GM12878 (cell line): ENCODE measurements around the gene SLC35E1. TPM values are rescaled to one million over a fixed set of nuclear protein-coding genes. Genes with fewer than 3 reads are reported as not detected.

Experiments used
- CEBPB ChIP-seq, 2 experiments: fragments of 150-350 bp in 1 of 2; IDR thresholded peaks; 2 replicates each; pipeline ENCODE4 v1.6.1; 2012 to 2014; ENCODE audit warnings: low read depth in 2 of 2, low read length in 2 of 2, borderline replicate concordance in 1 of 2, inconsistent platforms in 1 of 2
- EP300 ChIP-seq, 2 experiments: fragments of 150-350 bp in 1 of 2; IDR thresholded peaks; 2 replicates each; pipeline ENCODE4 v1.6.1; 2011 to 2012; ENCODE audit warnings: low read depth in 2 of 2, low read length in 2 of 2, borderline replicate concordance in 1 of 2, improper control_type of control experiment in 1 of 2, inconsistent platforms in 1 of 2; ENCODE audit not compliant: control insufficient read depth in 1 of 2
- ESRRA ChIP-seq: IDR thresholded peaks from 2 replicates; pipeline ENCODE4 v1.6.1; 2012; ENCODE audit warnings: mild to moderate bottlenecking, low read length, improper control_type of control experiment
- IKZF1 ChIP-seq: fragments of 450-650 bp; conservative IDR thresholded peaks from 2 replicates; pipeline ENCODE4 v1.6.1; 2017; ENCODE audit warnings: antibody characterized with exemption, mild to moderate bottlenecking
- JUNB ChIP-seq: IDR thresholded peaks from 2 replicates; pipeline ENCODE4 v1.6.1; 2016; ENCODE audit warnings: antibody characterized with exemption, mild to moderate bottlenecking
- MTA2 ChIP-seq: fragments of 450-650 bp; IDR thresholded peaks from 2 replicates; pipeline ENCODE4 v1.6.1; 2016; ENCODE audit warnings: low read depth, mild to moderate bottlenecking, moderate library complexity
- NFYB ChIP-seq: IDR thresholded peaks from 2 replicates; pipeline ENCODE4 v1.6.1; 2011; ENCODE audit warnings: low read depth, mild to moderate bottlenecking, low read length, improper control_type of control experiment, moderate library complexity; ENCODE audit not compliant: insufficient read depth
- PML ChIP-seq: IDR thresholded peaks from 2 replicates; pipeline ENCODE4 v1.6.1; 2012; ENCODE audit warnings: low read length, inconsistent platforms
- RAD51 ChIP-seq: fragments of 450-650 bp; IDR thresholded peaks from 2 replicates; pipeline ENCODE4 v1.6.1; 2016; ENCODE audit warnings: moderate library complexity, mild to moderate bottlenecking, inconsistent platforms
- SMAD1 ChIP-seq: fragments of 450-650 bp; IDR thresholded peaks from 2 replicates; pipeline ENCODE4 v1.6.1; 2018; ENCODE audit warnings: mild to moderate bottlenecking, low read depth; ENCODE audit not compliant: partially characterized antibody
- SREBF1 ChIP-seq: IDR thresholded peaks from 2 replicates; pipeline ENCODE4 v1.6.1; 2012; ENCODE audit warnings: mild to moderate bottlenecking, low read length
- STAT3 ChIP-seq: IDR thresholded peaks from 2 replicates; pipeline ENCODE4 v1.6.1; 2011; ENCODE audit warnings: low read depth, low read length, improper control_type of control experiment
- SUPT20H ChIP-seq: IDR thresholded peaks from 2 replicates; pipeline ENCODE4 v1.6.1; 2011; ENCODE audit warnings: low read depth, mild to moderate bottlenecking, low read length, moderate library complexity, borderline replicate concordance; ENCODE audit not compliant: control insufficient read depth
- TAF1 ChIP-seq: IDR thresholded peaks from 2 replicates; pipeline ENCODE4 v1.6.1; 2011; ENCODE audit warnings: mild to moderate bottlenecking, low read depth, low read length, borderline replicate concordance
- TARDBP ChIP-seq: IDR thresholded peaks from 2 replicates; pipeline ENCODE4 v1.6.1; 2016; ENCODE audit warnings: borderline replicate concordance
- TCF3 ChIP-seq: IDR thresholded peaks from 2 replicates; pipeline ENCODE4 v1.6.1; 2012; ENCODE audit warnings: low read depth, mild to moderate bottlenecking, low read length, borderline replicate concordance; ENCODE audit not compliant: insufficient read depth
- TCF7 ChIP-seq: IDR thresholded peaks from 2 replicates; pipeline ENCODE4 v1.6.1; 2014; ENCODE audit warnings: antibody characterized with exemption, borderline replicate concordance
- WRNIP1 ChIP-seq: IDR thresholded peaks from 2 replicates; pipeline ENCODE4 v1.6.1; 2011; ENCODE audit warnings: low read depth, low read length, improper control_type of control experiment, borderline replicate concordance
- ZNF274 ChIP-seq: IDR thresholded peaks from one replicate; pipeline ENCODE4 v1.8.0; 2011; ENCODE audit not compliant: insufficient read length, insufficient read depth
- ZSCAN29 ChIP-seq: fragments of 450-650 bp; IDR thresholded peaks from 2 replicates; pipeline ENCODE4 v1.6.1; 2017; ENCODE audit warnings: mild to moderate bottlenecking, moderate library complexity
- polyA plus RNA-seq, 11 experiments: library from polyadenylated mRNA; depleted of rRNA in 4 of 11; unstranded in 6 of 11; stranded (reverse) in 5 of 11; fragments of >200 nt; fragmentation: Nextera tagmentation in 4 of 11; fragmentation: Illumina TruSeq in 1 of 11; extraction: Ambion mirVana in 4 of 11; extraction: Trizol in 1 of 11; gene quantifications; 1 replicate in 1 of 11; 2 replicates in 10 of 11; pipeline versions ENCODE4 v1.2.1 to v1.2.3, GENCODE V29; 2011 to 2016; ENCODE audit warnings: inconsistent platforms in 2 of 11, missing spikeins in 2 of 11, low read depth in 1 of 11
- total RNA-seq, 4 experiments: library from RNA; depleted of rRNA in 3 of 4; stranded (reverse); fragments of >200 nt in 3 of 4; fragmentation: Illumina TruSeq in 1 of 4; extraction: Trizol in 1 of 4; gene quantifications; 2 replicates each; pipeline versions ENCODE4 v1.2.1 to v1.2.3, GENCODE V29; 2013 to 2021
- TF ChIP-seq, protein P1 (sequence below): IDR thresholded peaks from 2 replicates; pipeline ENCODE4 v1.6.1; 2012; ENCODE audit warnings: low read depth, low read length, improper control_type of control experiment
- TF ChIP-seq, protein P2 (sequence below), 3 experiments: IDR thresholded peaks in 2 of 3; conservative IDR thresholded peaks in 1 of 3; 2 replicates each; pipeline ENCODE4 v1.5.1; 2011; ENCODE audit warnings: low read depth in 3 of 3, low read length in 3 of 3, mild to moderate bottlenecking in 3 of 3, control low read depth in 2 of 3, moderate library complexity in 2 of 3, inconsistent platforms in 1 of 3, mixed read lengths in 1 of 3; ENCODE audit not compliant: control insufficient read depth in 2 of 3, insufficient read depth in 1 of 3; ENCODE audit errors: extremely low read depth in 1 of 3
- TF ChIP-seq, protein P3 (sequence below): fragments of 450-650 bp; IDR thresholded peaks from 2 replicates; pipeline ENCODE4 v1.6.1; 2017; ENCODE audit warnings: mild to moderate bottlenecking, low read depth, inconsistent platforms; ENCODE audit not compliant: poor library complexity, severe bottlenecking
- TF ChIP-seq, protein P4 (sequence below): IDR thresholded peaks from 2 replicates; pipeline ENCODE4 v1.6.1; 2012; ENCODE audit warnings: low read depth, low read length, improper control_type of control experiment

Gene SLC35E1
- total and polyA plus RNA-seq, 10 of the 15 experiments (the other 5 are each of a cell fraction or from before 2014, with no cell fraction given) = 11.3 to 37.7 (median 22.1) TPM

DNA sequence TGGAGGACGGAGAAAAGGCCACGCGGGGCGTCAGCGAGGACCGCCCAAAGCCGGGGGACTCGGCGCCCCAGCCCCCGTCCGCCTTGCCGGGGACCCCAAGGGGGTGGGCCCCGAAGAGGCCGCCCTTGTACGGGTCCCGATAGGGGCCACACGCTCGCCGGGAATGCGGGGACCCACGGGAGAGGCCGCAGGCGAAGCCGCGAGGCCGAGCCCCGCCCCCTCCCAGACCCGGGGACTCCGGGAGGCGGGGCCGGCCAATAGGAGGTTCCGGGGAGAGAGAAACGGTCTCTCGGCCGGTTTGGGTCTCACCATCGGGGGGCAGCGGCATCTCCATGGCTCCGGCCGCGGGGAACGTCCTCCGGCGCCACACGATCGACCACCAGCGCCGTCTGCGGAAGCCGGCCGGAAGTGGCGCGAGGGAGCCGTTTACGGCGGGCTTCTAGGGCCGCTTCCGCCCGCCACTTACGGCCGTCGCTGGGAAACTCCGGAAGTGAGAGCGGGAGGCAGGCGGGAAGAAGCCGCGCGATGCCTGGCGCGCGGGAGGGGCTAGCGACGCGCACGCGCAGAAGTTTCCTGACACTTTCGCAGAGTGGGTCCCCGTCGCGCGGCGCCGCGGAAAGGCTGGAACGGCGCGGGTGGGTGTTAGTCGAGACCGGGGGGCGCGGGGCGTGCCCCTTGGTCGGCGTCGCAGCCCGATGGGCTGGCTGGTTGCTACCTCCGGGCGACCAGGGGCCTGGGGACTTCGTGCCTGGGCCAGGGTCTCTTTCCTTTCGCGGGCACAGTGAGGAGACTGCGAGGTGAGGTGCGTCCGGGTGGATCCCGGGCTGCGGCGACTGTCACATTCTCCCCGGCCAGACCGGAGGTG, 29.9 kb downstream of the SLC35E1 start, which contains the start of gene CHERP (continued):
- TF ChIP-seq, protein P1, sequence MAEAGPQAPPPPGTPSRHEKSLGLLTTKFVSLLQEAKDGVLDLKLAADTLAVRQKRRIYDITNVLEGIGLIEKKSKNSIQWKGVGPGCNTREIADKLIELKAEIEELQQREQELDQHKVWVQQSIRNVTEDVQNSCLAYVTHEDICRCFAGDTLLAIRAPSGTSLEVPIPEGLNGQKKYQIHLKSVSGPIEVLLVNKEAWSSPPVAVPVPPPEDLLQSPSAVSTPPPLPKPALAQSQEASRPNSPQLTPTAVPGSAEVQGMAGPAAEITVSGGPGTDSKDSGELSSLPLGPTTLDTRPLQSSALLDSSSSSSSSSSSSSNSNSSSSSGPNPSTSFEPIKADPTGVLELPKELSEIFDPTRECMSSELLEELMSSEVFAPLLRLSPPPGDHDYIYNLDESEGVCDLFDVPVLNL = peak; percentile 75
- TF ChIP-seq, protein P2, sequence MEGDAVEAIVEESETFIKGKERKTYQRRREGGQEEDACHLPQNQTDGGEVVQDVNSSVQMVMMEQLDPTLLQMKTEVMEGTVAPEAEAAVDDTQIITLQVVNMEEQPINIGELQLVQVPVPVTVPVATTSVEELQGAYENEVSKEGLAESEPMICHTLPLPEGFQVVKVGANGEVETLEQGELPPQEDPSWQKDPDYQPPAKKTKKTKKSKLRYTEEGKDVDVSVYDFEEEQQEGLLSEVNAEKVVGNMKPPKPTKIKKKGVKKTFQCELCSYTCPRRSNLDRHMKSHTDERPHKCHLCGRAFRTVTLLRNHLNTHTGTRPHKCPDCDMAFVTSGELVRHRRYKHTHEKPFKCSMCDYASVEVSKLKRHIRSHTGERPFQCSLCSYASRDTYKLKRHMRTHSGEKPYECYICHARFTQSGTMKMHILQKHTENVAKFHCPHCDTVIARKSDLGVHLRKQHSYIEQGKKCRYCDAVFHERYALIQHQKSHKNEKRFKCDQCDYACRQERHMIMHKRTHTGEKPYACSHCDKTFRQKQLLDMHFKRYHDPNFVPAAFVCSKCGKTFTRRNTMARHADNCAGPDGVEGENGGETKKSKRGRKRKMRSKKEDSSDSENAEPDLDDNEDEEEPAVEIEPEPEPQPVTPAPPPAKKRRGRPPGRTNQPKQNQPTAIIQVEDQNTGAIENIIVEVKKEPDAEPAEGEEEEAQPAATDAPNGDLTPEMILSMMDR (IDR thresholded peaks at IDR 0.05 in 2 of 3, conservative IDR thresholded peaks at IDR 0.05 in 1 of 3; ENCODE audit: control insufficient read depth in 2 of 3, extremely low read depth in 1 of 3, insufficient read depth in 1 of 3, low read depth in 3 of 3, low read length in 3 of 3) = no peak
- TF ChIP-seq WRNIP1 (no peak), SMAD1 (no peak), PML (peak; percentile 78; the same call in 1 of the 2 replicates), SREBF1 (no peak), TAF1 (peak; percentile 65; the same call in 1 of the 2 replicates), TCF3 (no peak), SUPT20H (no peak), JUNB (no peak), IKZF1 (peak; percentile 87), CEBPB (IDR thresholded peaks at IDR 0.05; ENCODE audit: borderline replicate concordance in 1 of 2, low read depth in 2 of 2, low read length in 2 of 2) (no peak), ESRRA (no peak), NFYB (no peak), TCF7 (no peak), STAT3 (no peak), MTA2 (no peak), ZNF274 (no peak), RAD51 (no peak), TARDBP (0 out of 2 replicates have a peak, but pooled peaks have one; percentile 47), ZSCAN29 (no peak), EP300 (IDR thresholded peaks at IDR 0.05; ENCODE audit: borderline replicate concordance in 1 of 2, control insufficient read depth in 1 of 2, low read depth in 2 of 2, low read length in 2 of 2) (no peak)
- TF ChIP-seq, protein P3, sequence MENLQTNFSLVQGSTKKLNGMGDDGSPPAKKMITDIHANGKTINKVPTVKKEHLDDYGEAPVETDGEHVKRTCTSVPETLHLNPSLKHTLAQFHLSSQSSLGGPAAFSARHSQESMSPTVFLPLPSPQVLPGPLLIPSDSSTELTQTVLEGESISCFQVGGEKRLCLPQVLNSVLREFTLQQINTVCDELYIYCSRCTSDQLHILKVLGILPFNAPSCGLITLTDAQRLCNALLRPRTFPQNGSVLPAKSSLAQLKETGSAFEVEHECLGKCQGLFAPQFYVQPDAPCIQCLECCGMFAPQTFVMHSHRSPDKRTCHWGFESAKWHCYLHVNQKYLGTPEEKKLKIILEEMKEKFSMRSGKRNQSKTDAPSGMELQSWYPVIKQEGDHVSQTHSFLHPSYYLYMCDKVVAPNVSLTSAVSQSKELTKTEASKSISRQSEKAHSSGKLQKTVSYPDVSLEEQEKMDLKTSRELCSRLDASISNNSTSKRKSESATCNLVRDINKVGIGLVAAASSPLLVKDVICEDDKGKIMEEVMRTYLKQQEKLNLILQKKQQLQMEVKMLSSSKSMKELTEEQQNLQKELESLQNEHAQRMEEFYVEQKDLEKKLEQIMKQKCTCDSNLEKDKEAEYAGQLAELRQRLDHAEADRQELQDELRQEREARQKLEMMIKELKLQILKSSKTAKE = no peak
- TF ChIP-seq, protein P4, sequence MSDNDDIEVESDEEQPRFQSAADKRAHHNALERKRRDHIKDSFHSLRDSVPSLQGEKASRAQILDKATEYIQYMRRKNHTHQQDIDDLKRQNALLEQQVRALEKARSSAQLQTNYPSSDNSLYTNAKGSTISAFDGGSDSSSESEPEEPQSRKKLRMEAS = peak; percentile 42; the same call in 1 of the 2 replicates
